ENCODE data around the gene ATP8A1. TPM values are rescaled to one million over a fixed set of nuclear protein-coding genes. Genes with fewer than 3 reads are reported as not detected.

Gene ATP8A1
- total and polyA plus RNA-seq, 2 of the 8 experiments (the other 6 are each of a cell fraction or from before 2014, with no cell fraction given): 3.7 to 14.9 TPM

DNA sequence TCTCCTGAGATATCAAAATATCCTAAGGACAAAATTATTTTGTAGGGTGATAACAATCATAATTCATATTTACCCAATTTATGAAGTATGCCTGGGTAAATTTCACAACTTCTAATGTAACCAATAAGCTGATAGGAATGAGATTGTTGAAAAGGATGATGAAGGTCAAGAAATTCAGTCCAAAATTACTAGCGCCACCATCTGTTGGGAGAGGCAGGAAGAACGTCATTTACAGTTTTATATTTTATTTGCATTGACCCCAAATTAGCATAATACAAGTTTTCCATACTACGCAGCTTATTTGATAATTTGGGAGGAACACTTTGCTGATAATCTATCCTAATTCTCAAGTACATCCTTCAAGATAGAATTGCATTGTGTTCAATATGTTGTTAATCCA lies 78.7 kb downstream of the ATP8A1 start:
- no peaks in the 10 kb centered on the region for H3K4me1 ChIP-seq (replicated peaks in 1 of 4; ENCODE audit: control insufficient read depth in 3 of 4, insufficient read depth in 4 of 4, low read length in 3 of 4)
- H3K14ac ChIP-seq (ENCODE audit: insufficient read length): no peak overlapping the region
- no peaks in the 10 kb centered on the region for H3K23me2 ChIP-seq (ENCODE audit: low read depth, low read length)
- no peaks in the 10 kb centered on the region for H4K20me1 ChIP-seq (replicated peaks in 1 of 2; ENCODE audit: control insufficient read depth in 1 of 2, insufficient read depth in 2 of 2, low read length in 2 of 2)
- no peak overlapping the region for H4K91ac ChIP-seq (replicated peaks; ENCODE audit: insufficient read length, low read length)
- H4K5ac ChIP-seq (ENCODE audit: insufficient read length, low read depth, low read length): no peak overlapping the region
- no peak overlapping the region for H2AK5ac ChIP-seq (ENCODE audit: low read depth, low read length)
- no peak overlapping the region for H3K4me2 ChIP-seq (ENCODE audit: insufficient read depth in 1 of 2, low read depth in 2 of 2, low read length in 2 of 2)
- H3K56ac ChIP-seq (replicated peaks; ENCODE audit: insufficient read length, low read depth, low read length): no peak overlapping the region
- H3K36me3 ChIP-seq (ENCODE audit: control insufficient read depth in 2 of 4, insufficient read depth in 4 of 4, low read length in 3 of 4): no peaks in the 10 kb centered on the region
- no peaks in the 10 kb centered on the region for H3K9me3 ChIP-seq (ENCODE audit: insufficient read depth in 2 of 2, low read depth in 1 of 2, low read length in 1 of 2)
- H2BK15ac ChIP-seq (ENCODE audit: low read length): no peak overlapping the region
- CTCF ChIA-PET (ENCODE audit: partially characterized antibody): interaction anchor here (1.1 to 2.9 kb wide), 8 partner anchors 9 to 231 kb away, joined by 3 to 18 read pairs (median 3); no protein-coding TSS in a partner anchor
- H2AFZ ChIP-seq (ENCODE audit: low read length): no peak overlapping the region
- H3K79me2 ChIP-seq (ENCODE audit: control insufficient read depth in 1 of 2, insufficient read depth in 2 of 2, low read length in 2 of 2): no peaks in the 10 kb centered on the region
- TF ChIP-seq CBX8 (IDR thresholded peaks at IDR 0.05; ENCODE audit: borderline replicate concordance, low read depth, low read length): no peak
- TF ChIP-seq SIN3A (conservative IDR thresholded peaks at IDR 0.05 in 1 of 2, IDR thresholded peaks at IDR 0.05 in 1 of 2; ENCODE audit: low read depth in 1 of 2, low read length in 2 of 2): no peak
- no peak for TF ChIP-seq GABPA (IDR thresholded peaks at IDR 0.05; ENCODE audit: borderline replicate concordance, insufficient read depth, low read length)
- no peak for TF ChIP-seq KDM5A (IDR thresholded peaks at IDR 0.05; ENCODE audit: low read length)
- TF ChIP-seq TEAD4 (IDR thresholded peaks at IDR 0.05; ENCODE audit: low read depth, low read length): no peak
- TF ChIP-seq, protein P1, sequence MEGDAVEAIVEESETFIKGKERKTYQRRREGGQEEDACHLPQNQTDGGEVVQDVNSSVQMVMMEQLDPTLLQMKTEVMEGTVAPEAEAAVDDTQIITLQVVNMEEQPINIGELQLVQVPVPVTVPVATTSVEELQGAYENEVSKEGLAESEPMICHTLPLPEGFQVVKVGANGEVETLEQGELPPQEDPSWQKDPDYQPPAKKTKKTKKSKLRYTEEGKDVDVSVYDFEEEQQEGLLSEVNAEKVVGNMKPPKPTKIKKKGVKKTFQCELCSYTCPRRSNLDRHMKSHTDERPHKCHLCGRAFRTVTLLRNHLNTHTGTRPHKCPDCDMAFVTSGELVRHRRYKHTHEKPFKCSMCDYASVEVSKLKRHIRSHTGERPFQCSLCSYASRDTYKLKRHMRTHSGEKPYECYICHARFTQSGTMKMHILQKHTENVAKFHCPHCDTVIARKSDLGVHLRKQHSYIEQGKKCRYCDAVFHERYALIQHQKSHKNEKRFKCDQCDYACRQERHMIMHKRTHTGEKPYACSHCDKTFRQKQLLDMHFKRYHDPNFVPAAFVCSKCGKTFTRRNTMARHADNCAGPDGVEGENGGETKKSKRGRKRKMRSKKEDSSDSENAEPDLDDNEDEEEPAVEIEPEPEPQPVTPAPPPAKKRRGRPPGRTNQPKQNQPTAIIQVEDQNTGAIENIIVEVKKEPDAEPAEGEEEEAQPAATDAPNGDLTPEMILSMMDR (IDR thresholded peaks at IDR 0.05; ENCODE audit: control extremely low read depth in 1 of 3, insufficient read depth in 1 of 3, low read depth in 1 of 3, low read length in 3 of 3): peak in 1 of 3 experiments; percentile 44; a peak in 2 of 4 replicates
- TF ChIP-seq TBP (IDR thresholded peaks at IDR 0.05; ENCODE audit: low read depth, low read length): no peak
- TF ChIP-seq SAP30 (IDR thresholded peaks at IDR 0.05; ENCODE audit: insufficient read depth, insufficient replicate concordance, low read length): no peak
- DNase-seq (ENCODE audit: low read depth in 1 of 2, low spot score in 2 of 2) (no peak), FAIRE-seq (no peak)
- no peaks in the 10 kb centered on the region for H3K27me3 ChIP-seq (replicated peaks in 1 of 4; ENCODE audit: control insufficient read depth in 3 of 4, extremely low read depth in 1 of 4, insufficient read depth in 3 of 4, low read length in 3 of 4)
- no peak overlapping the region for H2BK120ac ChIP-seq (replicated peaks; ENCODE audit: low read depth, low read length)
- H2BK20ac ChIP-seq (ENCODE audit: low read length): no peak overlapping the region
- H3K18ac ChIP-seq (ENCODE audit: extremely low read depth, low read length): no peak overlapping the region
- H3K79me1 ChIP-seq (ENCODE audit: low read depth, low read length): no peaks in the 10 kb centered on the region
- H2BK5ac ChIP-seq (ENCODE audit: low read depth, low read length): no peak overlapping the region
- no peak overlapping the region for H3K9ac ChIP-seq (replicated peaks in 1 of 4; ENCODE audit: extremely low read depth in 1 of 4, low read depth in 3 of 4, low read length in 3 of 4)
- H3K23ac ChIP-seq (ENCODE audit: insufficient read length): no peak overlapping the region
- 73% methylated on average over 3 of the region's 3 CpGs; no CpG with 5 or more reads in 1 of the 2 experiments for WGBS, 2 experiments (ENCODE audit: extremely low coverage in 1 of 2, insufficient coverage in 1 of 2, insufficient read length in 1 of 2, insufficient replicate concordance in 2 of 2, low coverage in 1 of 2, low lambda C conversion rate in 2 of 2, missing lambda C conversion rate in 1 of 2)
- no peak overlapping the region for H2BK12ac ChIP-seq (ENCODE audit: low read depth, low read length)
- no peak overlapping the region for H4K8ac ChIP-seq (ENCODE audit: extremely low read depth, insufficient read depth, low read length)
- POLR2A ChIA-PET (ENCODE audit: partially characterized antibody): no interaction called here
- no peak overlapping the region for H3K4ac ChIP-seq (replicated peaks; ENCODE audit: insufficient read length, low read depth, low read length)
- no peak overlapping the region for H3K4me3 ChIP-seq (ENCODE audit: extremely low read depth in 1 of 4, insufficient read depth in 2 of 4, low read depth in 3 of 4, low read length in 4 of 4)
- no peak overlapping the region for H3K27ac ChIP-seq (ENCODE audit: low read depth, low read length)
